ENCODE results near the gene NPC1.
"Not testable (repeated sequence)": the region's sequence is repeated elsewhere in the genome, so short reads cannot be mapped to it uniquely, and the experiment has no call there.

The NPC1 gene

GRCh38 chr18:23608211-23608610 is 21.9 kb upstream of the NPC1 start:
- DNase-seq = no peak

- DNase-seq = no peak
Measured at GRCh38 chr18:23605941-23606340, 19.6 kb upstream of the NPC1 start.

- DNase-seq = no peak
Measured at GRCh38 chr18:23599809-23600208, 13.5 kb upstream of the NPC1 start.

GRCh38 chr18:23596183-23596582 is 9.9 kb upstream of the NPC1 start:
- DNase-seq = no peak

GRCh38 chr18:23595591-23595990 is 9.3 kb upstream of the NPC1 start:
- no peak for DNase-seq

GRCh38 chr18:23593720-23594119 is 7.4 kb upstream of the NPC1 start:
- no peak for DNase-seq

GRCh38 chr18:23592911-23593310 is 6.6 kb upstream of the NPC1 start:
- no peak for DNase-seq

GRCh38 chr18:23591011-23591410 is 4.7 kb upstream of the NPC1 start:
- DNase-seq = no peak

GRCh38 chr18:23588836-23589560 is 2.7 kb upstream of the NPC1 start:
- no peak for DNase-seq

GRCh38 chr18:23587220-23587642 is 925 bp upstream of the NPC1 start:
- no peak for DNase-seq

GRCh38 chr18:23585897-23586248 is 433 bp downstream of the NPC1 start:
- DNase-seq = no peak

- no peak for DNase-seq
Measured at GRCh38 chr18:23585007-23585871, 1.1 kb downstream of the NPC1 start.

- DNase-seq = no peak
Measured at GRCh38 chr18:23584019-23584983, 2.0 kb downstream of the NPC1 start.

- no peak for DNase-seq
Measured at GRCh38 chr18:23583071-23583865, 3.0 kb downstream of the NPC1 start.

- DNase-seq = no peak
Measured at GRCh38 chr18:23580677-23581367, 5.5 kb downstream of the NPC1 start.

GRCh38 chr18:23578891-23579653 is 7.2 kb downstream of the NPC1 start:
- DNase-seq = no peak

- DNase-seq = no peak
Measured at GRCh38 chr18:23578067-23578701, 8.1 kb downstream of the NPC1 start.

GRCh38 chr18:23577521-23577920 is 8.8 kb downstream of the NPC1 start:
- not testable (repeated sequence) for DNase-seq

GRCh38 chr18:23575309-23575651 is 11.0 kb downstream of the NPC1 start:
- DNase-seq = no peak

GRCh38 chr18:23574611-23575308 is 11.5 kb downstream of the NPC1 start:
- DNase-seq = no peak
